Parathyroid adenoma (tissue), 2 donors: ENCODE results near the gene LRRC30.

Experiments used
- H2AFZ ChIP-seq: fragments of 300-600 bp; sonication (generic); one replicate; pipeline ENCODE4 v1.7.0; 2017; ENCODE audit warnings: antibody characterized with exemption, mild to moderate bottlenecking
- H3K27ac ChIP-seq: fragments of 300-600 bp; sonication (generic); one replicate; pipeline ENCODE4 v1.7.0; 2017
- H3K27me3 ChIP-seq: fragments of 300-600 bp; sonication (generic); one replicate; pipeline ENCODE4 v1.7.0; 2017; ENCODE audit warnings: low read length; ENCODE audit not compliant: control insufficient read depth, insufficient read depth
- H3K36me3 ChIP-seq: fragments of 300-600 bp; sonication (generic); one replicate; pipeline ENCODE4 v1.7.0; 2017; ENCODE audit warnings: low read length; ENCODE audit not compliant: control insufficient read depth, insufficient read depth
- H3K4me1 ChIP-seq: fragments of 300-600 bp; sonication (generic); one replicate; pipeline ENCODE4 v1.7.0; 2017; ENCODE audit warnings: control low read depth
- H3K4me2 ChIP-seq: fragments of 300-600 bp; sonication (generic); one replicate; pipeline ENCODE4 v1.7.0; 2017; ENCODE audit warnings: low read length
- H3K4me3 ChIP-seq: fragments of 300-600 bp; sonication (generic); one replicate; pipeline ENCODE4 v1.7.0; 2017; ENCODE audit warnings: low read depth, low read length
- H3K79me2 ChIP-seq: fragments of 300-600 bp; sonication (generic); one replicate; pipeline ENCODE4 v1.7.0; 2017; ENCODE audit warnings: control low read depth
- H3K9ac ChIP-seq: fragments of 300-600 bp; sonication (generic); one replicate; pipeline ENCODE4 v1.7.0; 2017; ENCODE audit warnings: mild to moderate bottlenecking
- H3K9me3 ChIP-seq: fragments of 300-600 bp; sonication (generic); one replicate; pipeline ENCODE4 v1.7.0; 2017; ENCODE audit warnings: low read length; ENCODE audit not compliant: control insufficient read depth
- CTCF ChIP-seq: fragments of 300-600 bp; sonication (generic); IDR thresholded peaks from one replicate; pipeline ENCODE4 v1.7.0; 2017; ENCODE audit warnings: antibody characterized with exemption, mild to moderate bottlenecking
- donor health status: primary hyperparathyroidism.

The LRRC30 gene

GRCh38 chr18:7230626-7231349 is at the start of gene LRRC30:
Gene LRRC30 (plus strand): TSS chr18:7231089. CDS start chr18:7231139, 50 bp downstream.
- Histone ChIP-seq H3K4me2 (no peak within 1 kb of the TSS), H3K27ac (no peak within 1 kb of the TSS), H3K9ac (no peak within 1 kb of the TSS), H3K36me3 (no peaks in the 10 kb centered on the region), H3K4me3 (no peak within 1 kb of the TSS), H3K79me2 (no peaks in the 10 kb centered on the region), H2AFZ (no peak within 1 kb of the TSS), H3K9me3 (no peaks in the 10 kb centered on the region), H3K4me1 (no peaks in the 10 kb centered on the region), H3K27me3 (no peaks in the 10 kb centered on the region)
- TF ChIP-seq CTCF, result no peak

- Histone ChIP-seq H3K4me2 (no peak overlapping the region), H3K27ac (no peak overlapping the region), H3K4me1 (no peaks in the 10 kb centered on the region), H3K4me3 (no peak overlapping the region), H3K79me2 (no peaks in the 10 kb centered on the region), H3K9ac (no peak overlapping the region), H3K36me3 (no peaks in the 10 kb centered on the region), H3K27me3 (no peaks in the 10 kb centered on the region), H3K9me3 (no peaks in the 10 kb centered on the region), H2AFZ (no peak overlapping the region)
- TF ChIP-seq CTCF, result no peak
These were observed 45.2 kb upstream of the LRRC30 start for GRCh38 chr18:7185701-7186100.

- Histone ChIP-seq H3K9ac (no peak overlapping the region), H2AFZ (no peak overlapping the region), H3K4me2 (no peak overlapping the region), H3K9me3 (no peaks in the 10 kb centered on the region), H3K27ac (no peak overlapping the region), H3K79me2 (no peaks in the 10 kb centered on the region), H3K27me3 (no peaks in the 10 kb centered on the region), H3K4me3 (no peak overlapping the region), H3K36me3 (no peaks in the 10 kb centered on the region), H3K4me1 (no peaks in the 10 kb centered on the region)
- TF ChIP-seq CTCF, result no peak
These were observed 40.2 kb upstream of the LRRC30 start for GRCh38 chr18:7190547-7191156.

GRCh38 chr18:7191736-7192135 is 39.2 kb upstream of the LRRC30 start:
- Histone ChIP-seq H3K4me2 (no peak overlapping the region), H2AFZ (no peak overlapping the region), H3K4me1 (no peaks in the 10 kb centered on the region), H3K79me2 (no peaks in the 10 kb centered on the region), H3K9ac (no peak overlapping the region), H3K4me3 (no peak overlapping the region), H3K9me3 (no peaks in the 10 kb centered on the region), H3K36me3 (no peaks in the 10 kb centered on the region), H3K27ac (no peak overlapping the region), H3K27me3 (no peaks in the 10 kb centered on the region)
- TF ChIP-seq CTCF, result no peak

- H3K4me1 ChIP-seq, result no peaks in the 10 kb centered on the region
- no peak for TF ChIP-seq CTCF
- H3K9ac ChIP-seq, result no peak overlapping the region
- H3K79me2 ChIP-seq, result no peaks in the 10 kb centered on the region
- no peaks in the 10 kb centered on the region for H3K36me3 ChIP-seq
- no peak overlapping the region for H3K4me3 ChIP-seq
- no peaks in the 10 kb centered on the region for H3K27me3 ChIP-seq
- H3K27ac ChIP-seq, result no peak overlapping the region
- no peaks in the 10 kb centered on the region for H3K9me3 ChIP-seq
- no peak overlapping the region for H2AFZ ChIP-seq
- no peak overlapping the region for H3K4me2 ChIP-seq
These were observed 35.6 kb upstream of the LRRC30 start for GRCh38 chr18:7195266-7195665.
